ENCODE measurements around the gene ENPP3.
A peak's percentile ranks its signal among the peaks of the same experiment; 100 is the strongest.

The ENPP3 gene

GRCh38 chr6:131642987-131643611 lies 6.0 kb downstream of the ENPP3 start:
- DNase-seq: no peak

- DNase-seq: no peak
These were observed 6.9 kb downstream of the ENPP3 start for GRCh38 chr6:131643855-131644460.

- no peak for DNase-seq
These were observed 7.8 kb downstream of the ENPP3 start for GRCh38 chr6:131644921-131645320.

GRCh38 chr6:131645846-131646245 lies 8.7 kb downstream of the ENPP3 start:
- DNase-seq: no peak

- no peak for DNase-seq
These were observed 9.2 kb downstream of the ENPP3 start for GRCh38 chr6:131646249-131646670.

- DNase-seq: peak in 2 of 3 experiments; percentile 83 to 94
These were observed 14.7 kb downstream of the ENPP3 start for GRCh38 chr6:131651782-131652181.

GRCh38 chr6:131652472-131652871 lies 15.4 kb downstream of the ENPP3 start:
- DNase-seq: peak in 2 of 3 experiments; percentile 35 to 69

- DNase-seq: no peak
These were observed 17.2 kb downstream of the ENPP3 start for GRCh38 chr6:131654326-131654725.

- DNase-seq: no peak
These were observed 18.3 kb downstream of the ENPP3 start for GRCh38 chr6:131655387-131655786.

- DNase-seq: no peak
These were observed 18.8 kb downstream of the ENPP3 start for GRCh38 chr6:131655951-131656350.

- DNase-seq: no peak
These were observed 19.6 kb downstream of the ENPP3 start for GRCh38 chr6:131656667-131657066.

GRCh38 chr6:131657222-131657621 lies 20.1 kb downstream of the ENPP3 start:
- no peak for DNase-seq

GRCh38 chr6:131657630-131658111 lies 20.6 kb downstream of the ENPP3 start:
- no peak for DNase-seq

GRCh38 chr6:131658287-131658686 lies 21.2 kb downstream of the ENPP3 start:
- DNase-seq: no peak

- DNase-seq: peak in 1 of 3 experiments; percentile 9
These were observed 23.1 kb downstream of the ENPP3 start for GRCh38 chr6:131660195-131660594.

- no peak for DNase-seq
These were observed 26.6 kb downstream of the ENPP3 start for GRCh38 chr6:131663578-131664165.

- DNase-seq: no peak
These were observed 32.8 kb downstream of the ENPP3 start for GRCh38 chr6:131669891-131670290.

GRCh38 chr6:131673184-131673583 lies 36.1 kb downstream of the ENPP3 start:
- DNase-seq: no peak

- peak in 2 of 3 experiments; percentile 14 to 64 for DNase-seq
These were observed 41.3 kb downstream of the ENPP3 start for GRCh38 chr6:131678442-131678841.

- DNase-seq: no peak
These were observed 43.8 kb downstream of the ENPP3 start for GRCh38 chr6:131680868-131681267.

GRCh38 chr6:131681585-131681984 lies 44.5 kb downstream of the ENPP3 start:
- no peak for DNase-seq

- peak in 1 of 3 experiments; percentile 7 for DNase-seq
These were observed 45.3 kb downstream of the ENPP3 start for GRCh38 chr6:131682442-131682841.

- DNase-seq: no peak
These were observed 46.4 kb downstream of the ENPP3 start for GRCh38 chr6:131683479-131683878.

- no peak for DNase-seq
These were observed 48.2 kb downstream of the ENPP3 start for GRCh38 chr6:131685266-131685780.
